Posterior cingulate gyrus (tissue), 11 donors: ENCODE data around the gene CBFB.

Experiments used
- DNase-seq, 10 donors: peaks; one replicate each; pipeline versions ENCODE4 v3.0.0 to v3.0.0-alpha.2; 2020 to 2021; ENCODE audit warnings: mixed read lengths in 3 of 10
- intact Hi-C: fragments of 100-400 bp; cut with DNase I; formaldehyde crosslinking; loops from one replicate; pipeline ENCODE4 v1.15.1; 2023

CBFB gene

DNA sequence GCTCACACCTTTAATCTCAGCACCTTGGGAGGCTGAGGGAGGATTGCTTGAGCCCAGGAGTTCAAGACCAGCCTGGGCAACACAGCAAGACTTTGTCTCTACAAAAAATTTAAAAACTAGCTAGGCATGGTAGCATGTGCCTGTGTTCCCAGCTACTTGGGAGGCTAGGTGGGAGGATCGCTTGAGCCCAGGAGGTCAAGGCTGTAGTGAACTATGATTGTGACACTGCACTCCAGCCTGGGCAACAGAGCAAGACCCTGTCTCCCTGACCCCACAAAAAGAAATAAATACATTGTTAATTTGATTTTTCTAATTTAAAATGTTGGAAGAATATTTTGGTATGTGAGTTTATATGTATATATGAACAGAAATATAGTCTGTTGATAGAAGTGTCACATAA lies 58.3 kb downstream of the CBFB start:
- DNase-seq: no peak
- intact Hi-C loops: no loop called here

DNA sequence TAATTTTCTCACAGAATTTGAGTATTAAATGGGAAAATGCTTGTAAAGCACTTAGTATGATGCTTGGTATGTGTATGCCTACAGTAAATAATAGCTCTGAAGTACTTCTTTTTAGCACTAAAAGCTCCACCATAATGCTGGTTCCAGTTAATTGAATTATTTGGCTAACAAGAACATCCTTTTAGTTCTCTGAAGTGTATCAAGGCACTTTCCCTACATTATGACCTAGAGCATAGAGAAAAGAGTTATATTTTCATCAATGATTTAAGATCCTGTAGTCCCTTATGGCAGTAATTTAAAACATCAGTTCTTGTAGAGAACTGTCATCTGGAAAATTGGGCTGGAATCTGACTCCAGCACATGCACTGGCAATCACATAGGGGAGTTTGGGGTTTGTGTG lies 58.9 kb downstream of the CBFB start:
- intact Hi-C loops: no loop called here
- no peak for DNase-seq

DNA sequence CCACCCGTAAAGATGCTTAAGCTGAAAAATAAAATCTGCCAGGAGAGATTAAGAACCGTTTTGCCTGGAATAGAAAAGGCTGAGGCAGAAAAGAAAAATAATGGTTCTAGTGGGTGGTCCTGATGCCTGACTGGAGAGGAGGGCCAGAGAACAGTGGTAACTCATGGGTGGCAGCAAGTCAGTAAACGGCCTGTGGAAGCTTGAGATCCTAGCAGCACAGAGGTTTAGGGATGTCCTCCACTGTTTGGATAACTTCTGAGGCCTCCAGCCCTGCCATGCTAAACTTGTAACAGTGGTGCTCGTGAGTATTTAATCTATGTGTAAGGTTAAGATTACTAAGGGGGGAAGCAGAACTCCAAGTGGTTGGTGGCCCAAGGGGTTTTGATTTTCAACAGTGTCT lies 59.6 kb downstream of the CBFB start:
- intact Hi-C loops: no loop called here
- DNase-seq: no peak

DNA sequence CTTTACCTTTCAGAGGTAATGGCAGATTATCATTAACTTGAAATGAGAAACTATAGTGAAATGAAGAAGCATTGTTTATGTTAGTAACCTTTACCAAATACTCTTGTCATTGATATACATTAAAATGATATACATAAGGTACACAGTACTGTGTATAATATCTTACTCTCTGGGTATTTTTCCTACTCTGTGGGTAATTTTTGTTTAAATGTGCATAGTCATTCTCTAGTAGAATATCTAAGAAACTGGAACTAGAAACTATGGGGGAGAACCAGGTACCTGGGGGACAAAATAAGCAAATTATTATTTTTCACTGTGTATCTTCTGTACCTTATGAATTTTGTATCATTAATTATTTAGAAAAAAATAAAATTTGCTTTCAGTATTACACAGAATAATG lies 60.2 kb downstream of the CBFB start:
- intact Hi-C loops: no loop called here
- DNase-seq: no peak

DNA sequence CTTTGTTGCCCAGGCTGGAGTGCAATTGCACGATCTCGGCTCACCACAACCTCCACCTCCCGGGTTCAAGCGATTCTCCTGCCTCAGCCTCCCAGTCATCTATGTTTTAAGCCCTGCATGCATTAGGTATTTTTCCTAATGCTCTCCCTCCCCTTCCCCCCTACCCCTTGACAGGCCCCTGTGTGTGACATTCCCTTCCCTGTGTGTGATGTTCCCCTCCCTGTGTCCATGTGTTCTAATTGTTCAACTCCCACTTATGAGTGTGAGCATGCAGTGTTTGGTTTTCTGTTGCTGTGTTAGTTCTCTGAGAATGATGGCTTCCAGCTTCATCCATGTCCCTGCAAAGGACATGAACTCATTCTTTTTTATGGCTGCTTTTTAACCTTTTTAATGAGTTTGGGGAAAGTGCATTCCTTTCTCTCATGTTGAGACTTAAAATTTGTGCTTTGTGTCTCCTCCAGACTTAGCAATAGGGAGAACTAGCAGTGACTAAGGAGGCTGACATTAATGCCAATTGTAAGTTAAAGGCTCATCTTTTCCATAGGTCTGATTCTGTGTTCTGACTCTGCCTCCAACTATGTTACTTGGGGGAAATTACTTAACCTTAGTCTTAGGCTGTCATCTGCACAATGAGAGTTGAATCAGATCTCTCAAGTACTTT lies 63.1 kb downstream of the CBFB start:
- intact Hi-C loops: no loop called here
- DNase-seq: no peak

DNA sequence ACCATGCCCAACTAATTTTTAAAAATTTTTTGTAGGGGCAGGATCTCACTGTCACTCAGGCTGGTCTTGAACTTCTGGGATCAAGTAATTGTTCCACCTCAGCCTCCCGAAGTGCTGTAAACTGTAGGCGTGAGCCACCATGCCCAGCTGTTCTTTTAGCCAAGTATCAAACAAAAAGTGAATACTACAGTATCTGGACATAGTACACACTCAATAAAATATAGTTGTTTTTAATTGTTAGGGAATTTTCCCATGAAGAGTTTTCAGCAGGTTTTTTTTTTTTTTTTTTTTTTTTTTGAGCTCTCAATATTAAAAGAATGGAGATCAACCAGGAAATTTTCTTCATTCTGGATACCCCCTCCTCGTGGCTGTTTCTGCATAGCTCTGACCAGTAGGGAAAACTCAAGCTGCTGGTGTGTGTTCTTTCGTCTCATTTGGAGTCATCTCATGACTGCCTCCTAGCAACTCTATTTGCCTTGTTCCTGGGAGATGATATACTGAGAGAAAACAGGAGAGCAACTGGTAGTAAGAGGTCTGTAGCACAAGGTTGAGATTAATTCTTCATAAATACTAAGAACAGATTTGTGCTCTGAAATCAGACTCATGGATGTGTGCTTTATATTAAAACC lies 64.3 kb downstream of the CBFB start:
- DNase-seq: no peak
- intact Hi-C loops: no loop called here

DNA sequence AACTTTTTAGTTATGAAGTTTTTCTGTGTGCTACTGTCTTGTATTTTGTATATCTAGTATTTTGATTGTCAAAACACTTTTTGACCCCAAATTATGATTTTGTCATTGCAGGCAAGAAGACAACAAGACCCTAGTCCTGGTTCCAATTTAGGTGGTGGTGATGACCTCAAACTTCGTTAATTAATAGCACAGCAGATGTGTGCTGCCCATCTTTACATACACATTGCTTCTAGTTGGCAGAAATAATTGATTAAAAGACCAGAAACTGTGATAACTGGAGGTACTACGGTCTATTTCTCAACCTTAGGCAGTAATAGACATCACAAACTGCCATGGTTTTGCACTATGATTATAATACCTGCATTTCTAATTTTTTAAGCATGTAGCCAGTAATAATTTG lies 69.7 kb downstream of the CBFB start:
- no peak for DNase-seq
- intact Hi-C loops: no loop called here

DNA sequence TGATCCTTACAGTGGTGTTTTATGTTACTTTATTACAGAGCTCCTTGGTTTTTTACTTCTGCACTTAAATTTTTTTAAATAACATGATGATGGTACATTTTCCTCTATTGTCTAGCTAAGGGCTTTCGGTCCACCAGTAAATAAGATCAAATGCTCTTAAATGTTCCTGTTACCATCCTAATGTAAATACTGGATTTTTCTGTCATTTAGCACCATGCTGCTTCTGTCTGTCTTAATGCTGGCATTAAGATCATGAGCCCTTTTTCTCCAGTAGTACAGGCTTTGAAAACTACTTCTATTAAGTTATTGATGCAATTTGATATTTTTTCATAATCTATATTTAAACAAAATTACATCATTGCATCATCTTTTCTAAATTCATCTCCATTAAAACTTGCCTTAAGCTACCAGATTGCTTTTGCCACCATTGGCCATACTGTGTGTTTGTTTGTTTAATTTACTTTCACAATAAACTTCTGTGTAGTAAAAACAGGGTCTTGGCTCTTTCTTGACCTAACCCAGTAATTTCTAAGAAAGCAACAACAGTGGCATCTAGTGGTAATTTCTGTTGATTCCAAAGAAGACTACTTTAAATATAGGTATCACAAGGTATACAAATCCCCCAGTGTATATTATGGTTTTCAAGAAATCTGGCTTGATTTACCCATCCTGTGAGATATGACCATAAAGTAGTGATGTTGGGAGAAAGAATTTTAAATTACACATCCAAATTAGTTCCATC lies 71.8 kb downstream of the CBFB start:
- no peak for DNase-seq
- intact Hi-C loops: loop anchor here (1.0 to 5.0 kb wide), 2 partner anchors 83 to 123 kb away; no protein-coding TSS in a partner anchor

DNA sequence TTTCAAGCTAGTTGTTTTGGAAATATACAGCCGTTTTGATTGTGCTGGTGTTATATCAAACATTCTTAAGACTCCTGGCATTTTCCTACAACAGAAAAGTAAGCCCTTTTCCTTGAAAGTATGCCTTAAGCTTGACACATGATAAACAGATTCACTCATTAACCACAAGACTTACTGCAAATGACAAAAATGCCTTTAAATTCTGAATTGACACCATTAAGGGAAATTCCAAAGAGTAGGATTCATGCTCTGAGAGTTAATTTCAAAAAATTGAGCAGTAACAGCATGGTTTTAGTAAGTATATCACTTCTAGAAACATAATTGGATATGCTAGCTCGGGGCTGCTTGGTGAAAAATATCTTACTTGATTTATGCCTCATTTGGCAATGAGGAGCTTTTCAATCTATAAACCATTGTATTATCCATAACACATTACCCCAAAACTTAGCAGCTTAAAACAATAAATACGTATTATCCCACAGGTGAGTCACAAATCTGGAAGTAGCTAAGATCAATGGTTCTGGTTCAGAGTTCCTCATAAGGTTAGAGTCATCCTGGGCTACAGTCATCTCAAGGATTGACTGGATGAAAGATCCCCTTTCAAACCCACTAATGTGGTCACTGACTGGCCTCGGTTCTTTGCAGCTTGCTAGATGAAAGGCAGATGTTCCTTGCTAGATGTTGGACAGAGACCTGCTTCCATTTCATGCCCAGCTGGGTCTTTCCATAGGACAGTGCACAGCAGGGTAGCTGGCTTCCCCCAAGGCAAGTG lies 72.5 kb downstream of the CBFB start:
- DNase-seq: no peak
- intact Hi-C loops: loop anchor here (1.0 to 5.0 kb wide), 2 partner anchors 84 to 124 kb away; no protein-coding TSS in a partner anchor

DNA sequence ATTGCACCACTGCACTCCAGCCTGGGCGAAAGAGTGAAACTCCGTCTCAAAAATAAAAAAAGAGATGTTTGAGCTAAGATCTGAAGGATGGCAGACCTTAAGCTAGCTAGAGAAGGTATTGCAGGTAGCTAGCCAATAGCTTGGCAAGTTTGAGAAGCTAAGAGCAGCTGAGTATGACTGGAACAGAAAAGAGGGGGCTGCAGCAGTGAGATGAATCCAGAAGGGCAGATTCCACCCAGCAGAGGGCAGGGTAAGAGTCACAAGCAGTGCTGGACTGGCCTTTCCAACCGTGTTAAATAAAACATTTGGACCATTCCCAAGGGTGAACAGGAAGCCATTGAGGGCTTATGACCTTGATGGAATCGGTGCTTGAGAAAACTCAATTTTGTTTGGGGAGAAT lies 75.1 kb downstream of the CBFB start:
- peak in 1 of 10 donors; percentile 27 for DNase-seq
- intact Hi-C loops: loop anchor here (5.0 kb wide), 1 partner anchor 87 kb away; no protein-coding TSS in a partner anchor

DNA sequence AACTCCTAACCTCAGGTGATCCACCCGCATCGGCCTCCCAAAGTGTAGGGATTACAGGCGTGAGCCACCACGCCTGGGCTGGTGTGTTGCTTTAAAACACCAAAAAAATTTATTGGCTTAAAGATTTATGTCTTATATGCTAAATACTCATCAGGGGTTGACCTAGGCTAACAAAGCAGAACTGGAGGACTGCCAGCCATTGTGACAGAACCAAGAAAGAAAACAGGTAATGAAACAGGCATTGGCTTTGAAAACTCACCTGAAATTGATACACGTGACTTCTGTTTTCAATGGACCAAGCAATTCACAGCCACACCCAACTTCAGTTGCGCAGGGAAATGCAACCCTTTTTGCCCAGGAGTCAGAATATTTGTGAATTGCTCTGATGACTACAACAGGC lies 75.9 kb downstream of the CBFB start:
- intact Hi-C loops: loop anchor here (5.0 kb wide), 2 partner anchors 78 to 88 kb away; partner anchors contain the start of gene CBFB
- DNase-seq: no peak

DNA sequence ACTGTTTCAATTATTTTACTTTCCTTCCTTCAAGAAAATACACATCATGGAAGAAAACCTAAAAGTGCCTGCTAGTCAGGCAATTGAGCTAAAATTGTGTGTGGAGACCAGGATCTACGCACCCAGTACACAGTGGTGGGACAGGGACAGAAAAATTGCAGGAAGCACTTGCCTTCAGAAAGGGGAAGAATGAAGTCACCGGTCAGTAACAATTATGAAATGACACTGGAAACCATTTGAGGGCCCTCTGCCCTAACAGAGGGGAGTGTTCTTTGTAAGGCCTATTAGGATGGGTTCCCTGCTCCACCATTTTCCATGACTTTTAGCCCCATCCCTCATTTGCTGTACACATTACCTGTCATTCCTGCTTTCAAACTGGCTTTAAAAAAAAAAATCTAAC lies 76.3 kb downstream of the CBFB start:
- DNase-seq: no peak
- intact Hi-C loops: loop anchor here (5.0 kb wide), 1 partner anchor 78 kb away; the partner anchor contains the start of gene CBFB

DNA sequence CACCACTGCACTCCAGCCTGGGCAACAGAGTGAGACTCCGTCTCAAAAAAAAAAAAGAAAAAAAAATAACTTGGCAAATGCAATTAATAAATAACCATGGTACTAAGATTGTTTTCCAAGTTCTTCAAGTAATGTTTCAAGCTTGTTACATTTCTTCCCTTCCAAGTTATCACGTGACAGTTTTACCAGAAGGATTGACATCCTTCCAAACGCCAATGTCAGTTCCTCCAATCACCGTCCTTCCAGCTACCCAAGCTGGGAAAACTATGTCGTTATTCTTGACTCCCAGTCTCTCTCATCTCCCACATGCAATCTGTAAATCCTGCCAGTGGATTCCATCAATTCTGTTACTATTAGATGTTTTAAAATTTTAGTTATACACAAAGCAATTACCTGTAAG lies 76.9 kb downstream of the CBFB start:
- intact Hi-C loops: loop anchor here (5.0 kb wide), 1 partner anchor 79 kb away; the partner anchor contains the start of gene CBFB
- DNase-seq: no peak

DNA sequence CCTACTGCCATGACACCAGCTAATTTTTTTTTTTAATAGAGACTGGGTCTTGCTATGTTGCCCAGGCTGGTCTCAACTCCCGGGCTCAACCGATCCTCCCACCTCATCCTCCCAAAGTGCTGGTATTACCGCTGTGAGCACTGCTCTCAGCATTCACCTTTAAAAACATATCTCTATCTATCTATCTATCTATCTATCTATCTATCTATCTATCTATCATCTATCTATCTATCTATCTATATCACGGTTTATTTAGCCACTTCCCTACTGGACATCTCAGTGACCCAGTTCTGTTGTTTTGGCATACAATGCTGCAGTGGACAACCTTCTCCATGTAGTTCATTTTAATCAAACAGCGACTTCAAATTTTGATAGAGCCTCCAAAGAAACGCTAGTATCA lies 79.5 kb downstream of the CBFB start:
- intact Hi-C loops: loop anchor here (5.0 kb wide), 1 partner anchor 81 kb away; the partner anchor contains the start of gene CBFB
- no peak for DNase-seq

DNA sequence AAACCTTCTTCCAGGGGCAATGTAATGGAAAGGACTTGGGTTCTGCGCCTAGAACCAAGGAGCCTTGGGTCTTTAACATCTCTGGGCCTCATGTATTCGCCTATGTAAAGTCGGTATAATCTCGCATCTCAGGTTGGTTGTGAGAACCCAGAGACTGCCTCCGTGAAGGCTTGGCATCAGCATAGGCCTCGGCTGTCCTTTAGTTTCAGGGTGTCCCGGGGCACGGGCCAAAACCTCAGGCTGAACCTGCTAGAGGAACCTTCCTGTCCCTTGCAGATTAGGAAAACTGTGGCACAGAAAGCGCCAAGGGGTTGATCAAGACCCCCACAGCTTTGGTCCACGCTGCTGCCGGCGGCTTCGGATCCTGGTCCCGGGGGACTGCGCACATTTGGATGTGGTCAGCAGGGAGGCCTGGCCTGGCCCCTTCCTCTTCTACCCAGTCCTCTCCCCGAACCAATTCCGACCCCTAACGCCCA lies 80.0 kb downstream of the CBFB start:
- intact Hi-C loops: loop anchor here (5.0 kb wide), 1 partner anchor 82 kb away; the partner anchor contains the start of gene CBFB
- no peak for DNase-seq

DNA sequence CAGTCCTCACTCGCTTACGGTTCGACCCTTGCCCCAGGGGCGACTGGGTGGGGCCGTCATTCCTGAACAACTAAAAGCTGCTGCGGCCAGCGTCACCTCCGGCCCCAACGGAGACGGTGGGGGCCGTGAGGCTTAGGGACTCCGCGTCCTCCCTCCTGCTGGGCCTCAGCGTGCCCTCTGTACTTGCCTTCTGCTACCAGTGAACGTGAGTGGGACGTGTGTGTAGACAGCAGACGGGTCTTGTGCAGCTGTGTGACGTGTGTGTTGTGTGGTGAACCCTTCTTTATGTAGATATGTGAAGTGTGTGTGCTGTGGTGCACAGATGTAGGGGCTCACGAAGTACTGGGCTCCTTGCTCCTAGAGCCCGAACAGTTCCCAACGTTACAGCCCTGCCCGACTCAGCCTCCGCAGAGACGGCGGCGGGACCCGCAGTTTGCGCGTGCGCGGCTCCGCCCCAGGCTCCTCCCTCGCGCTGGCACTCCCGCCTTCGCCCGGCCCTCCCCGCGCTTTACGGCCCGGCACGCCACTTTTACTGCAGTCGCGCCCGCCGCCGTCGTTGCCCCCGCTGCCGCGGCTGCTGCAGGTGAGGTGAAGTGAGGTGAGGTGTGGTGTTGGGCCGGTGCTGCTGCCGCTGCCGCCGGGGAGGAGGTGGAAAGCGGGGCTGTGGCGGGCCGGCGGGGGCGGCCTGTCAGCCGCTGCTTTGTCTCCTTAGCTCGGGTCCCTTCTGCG lies 80.6 kb downstream of the CBFB start, which contains the start of gene PHAF1:
Gene PHAF1 (plus strand): TSS at position 535 of the 729 bp plus-strand sequence. CDS start 235 bp downstream, outside the sequence.
- intact Hi-C loops: loop anchor here (5.0 kb wide), 2 partner anchors 48 to 82 kb away; partner anchors contain the start of genes CBFB, FBXL8 and TRADD
- peak; percentile 92 to 99 (median 96) for DNase-seq

DNA sequence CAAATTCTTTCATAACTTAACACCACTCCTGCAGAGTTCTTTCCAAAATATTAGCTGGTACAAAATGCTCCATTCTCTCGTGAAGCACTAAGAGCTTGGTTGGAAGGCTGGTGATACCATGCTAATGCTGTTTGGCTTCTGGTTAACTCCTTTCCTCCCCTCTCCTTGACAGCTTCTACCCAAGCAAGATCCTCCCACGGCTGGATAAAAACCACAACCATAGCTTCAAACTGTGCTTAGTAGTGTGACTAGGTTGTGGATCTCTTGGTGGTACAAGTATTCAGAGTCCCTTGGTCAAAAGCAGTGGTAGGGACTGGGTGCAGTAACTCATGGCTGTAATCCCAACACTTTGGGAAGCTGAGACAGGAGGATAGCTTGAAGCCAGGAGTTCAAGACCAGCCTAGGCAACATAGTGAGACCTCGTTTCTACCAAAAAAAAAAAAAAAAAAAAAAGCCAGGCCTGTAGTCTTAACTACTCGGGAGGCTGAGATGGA lies 83.0 kb downstream of the CBFB start:
- DNase-seq: no peak
- intact Hi-C loops: loop anchor here (5.0 kb wide), 1 partner anchor 45 kb away; the partner anchor contains the start of genes FBXL8 and TRADD

DNA sequence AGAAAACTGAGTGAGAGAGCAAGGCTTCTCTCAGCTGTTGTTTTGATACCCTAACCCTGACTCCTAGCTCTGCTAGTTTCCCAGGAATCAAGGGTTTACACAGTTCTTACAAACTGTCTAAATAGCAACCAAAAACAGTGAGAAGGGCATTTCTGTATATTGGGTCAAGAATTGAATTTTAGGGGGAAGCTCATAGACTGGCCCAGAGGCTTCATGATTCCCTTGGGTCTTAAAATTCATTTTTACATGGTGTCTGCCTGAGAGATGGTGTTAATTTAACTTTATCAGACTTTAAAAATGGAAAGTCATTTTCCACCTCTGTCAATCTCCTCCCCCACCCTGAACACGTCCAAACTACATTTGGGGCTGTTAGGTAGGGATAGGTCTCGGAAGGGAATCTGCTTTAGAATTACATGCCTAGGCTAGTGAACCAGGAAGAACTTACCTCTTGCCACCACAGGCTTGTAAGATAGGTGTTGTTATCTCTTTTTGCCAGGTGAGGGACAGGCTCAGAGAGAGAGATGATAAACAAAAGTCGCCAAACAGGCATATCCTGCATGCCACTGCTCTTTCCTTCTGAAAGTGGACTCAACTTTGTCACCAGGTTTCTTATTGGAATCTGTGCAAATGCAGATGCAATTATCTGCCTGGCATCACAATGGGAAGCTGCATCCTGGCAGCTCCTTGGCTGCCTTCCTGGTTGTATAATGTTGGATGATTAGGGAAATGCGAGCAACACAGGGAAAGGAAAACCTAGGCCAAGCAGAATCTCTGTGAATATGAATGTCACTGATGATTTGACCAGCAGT lies 83.8 kb downstream of the CBFB start:
- intact Hi-C loops: loop anchor here (5.0 kb wide), 1 partner anchor 45 kb away; the partner anchor contains the start of genes FBXL8 and TRADD
- no peak for DNase-seq
